Measurements from ENCODE around the gene WDR41.

The WDR41 gene

GRCh38 chr5:77463905-77464304 lies 28.2 kb downstream of the WDR41 start:
- TF ChIP-seq TCF4 (CRISPR knock-in tag; IDR thresholded peaks at IDR 0.05; ENCODE audit: borderline replicate concordance) (no peak), CREB5 (CRISPR knock-in tag; IDR thresholded peaks at IDR 0.05; ENCODE audit: low read depth) (no peak), ZNF565 (CRISPR knock-in tag; conservative IDR thresholded peaks at IDR 0.05; ENCODE audit: low read depth) (no peak), POU6F1 (CRISPR knock-in tag; IDR thresholded peaks at IDR 0.05; ENCODE audit: borderline replicate concordance, low read depth) (no peak), CSDC2 (CRISPR knock-in tag; IDR thresholded peaks at IDR 0.05) (no peak), OSR1 (CRISPR knock-in tag; IDR thresholded peaks at IDR 0.05) (no peak), ZC3H10 (CRISPR knock-in tag; IDR thresholded peaks at IDR 0.05) (no peak), RARB (CRISPR knock-in tag; IDR thresholded peaks at IDR 0.05) (no peak), ZNF8 (CRISPR knock-in tag; IDR thresholded peaks at IDR 0.05) (no peak), TOX (CRISPR knock-in tag; IDR thresholded peaks at IDR 0.05; ENCODE audit: borderline replicate concordance) (no peak), ZNF70 (CRISPR knock-in tag; IDR thresholded peaks at IDR 0.05) (no peak), PATZ1 (CRISPR knock-in tag; IDR thresholded peaks at IDR 0.05; ENCODE audit: borderline replicate concordance) (no peak), ZFP30 (CRISPR knock-in tag; IDR thresholded peaks at IDR 0.05) (no peak), TSHZ2 (CRISPR knock-in tag; IDR thresholded peaks at IDR 0.05) (no peak)
- ATAC-seq: no peak

- no peak for ATAC-seq
- TF ChIP-seq POU6F1 (CRISPR knock-in tag; IDR thresholded peaks at IDR 0.05; ENCODE audit: borderline replicate concordance, low read depth) (no peak), ZNF8 (CRISPR knock-in tag; IDR thresholded peaks at IDR 0.05) (no peak), ISL1 (CRISPR knock-in tag; IDR thresholded peaks at IDR 0.05) (no peak), GLIS3 (CRISPR knock-in tag; IDR thresholded peaks at IDR 0.05) (no peak), TSHZ2 (CRISPR knock-in tag; IDR thresholded peaks at IDR 0.05) (no peak), ESRRG (CRISPR knock-in tag; IDR thresholded peaks at IDR 0.05) (no peak), ARNTL (CRISPR knock-in tag; IDR thresholded peaks at IDR 0.05; ENCODE audit: borderline replicate concordance, low read depth) (no peak), RARB (CRISPR knock-in tag; IDR thresholded peaks at IDR 0.05) (no peak), ZNF565 (CRISPR knock-in tag; conservative IDR thresholded peaks at IDR 0.05; ENCODE audit: low read depth) (no peak), BACH2 (CRISPR knock-in tag; IDR thresholded peaks at IDR 0.05; ENCODE audit: borderline replicate concordance) (no peak), CSRNP3 (CRISPR knock-in tag; IDR thresholded peaks at IDR 0.05) (no peak), TOX (CRISPR knock-in tag; IDR thresholded peaks at IDR 0.05; ENCODE audit: borderline replicate concordance) (no peak), OSR1 (CRISPR knock-in tag; IDR thresholded peaks at IDR 0.05) (no peak), CREB5 (CRISPR knock-in tag; IDR thresholded peaks at IDR 0.05; ENCODE audit: low read depth) (no peak), ZNF70 (CRISPR knock-in tag; IDR thresholded peaks at IDR 0.05) (no peak), ZFP30 (CRISPR knock-in tag; IDR thresholded peaks at IDR 0.05) (no peak), PATZ1 (CRISPR knock-in tag; IDR thresholded peaks at IDR 0.05; ENCODE audit: borderline replicate concordance) (no peak), SNAI2 (CRISPR knock-in tag; IDR thresholded peaks at IDR 0.05) (no peak), CSDC2 (CRISPR knock-in tag; IDR thresholded peaks at IDR 0.05) (no peak)
Measured at GRCh38 chr5:77461287-77461686, 30.8 kb downstream of the WDR41 start.

Data from SK-N-SH treated with all-trans-retinoic acid at 6 μM for 48 hours (cell line).